Naive B cell (primary cell): ENCODE data around the gene STX11. TPM values are rescaled to one million over a fixed set of nuclear protein-coding genes. Genes with fewer than 3 reads are reported as not detected.

Experiments
- ATAC-seq, 2 donors: fragments of 150-1000 bp; cut with Tn5 transposase; 2 replicates each; pipeline ENCODE4 v1.10.0; 2021; ENCODE audit warnings: low read depth in 2 of 2, mild to moderate bottlenecking in 2 of 2, moderate library complexity in 2 of 2
- DNase-seq: peaks from one replicate; pipeline ENCODE4 v3.0.0; 2022
- H3K27ac Mint-ChIP-seq, 6 donors: one replicate each; pipeline ENCODE4 v1.8.0; 2020 to 2022; ENCODE audit warnings: mild to moderate bottlenecking in 6 of 6, mixed read lengths in 6 of 6, moderate library complexity in 5 of 6, inconsistent platforms in 2 of 6
- H3K27me3 Mint-ChIP-seq, 3 donors: one replicate each; pipeline ENCODE4 v1.8.0; 2021 to 2022; ENCODE audit warnings: mixed read lengths in 3 of 3, mild to moderate bottlenecking in 1 of 3
- H3K36me3 Mint-ChIP-seq, 2 donors: one replicate each; pipeline ENCODE4 v1.8.0; 2020 to 2022; ENCODE audit warnings: mixed read lengths in 2 of 2, inconsistent platforms in 1 of 2, mild to moderate bottlenecking in 1 of 2
- H3K4me1 Mint-ChIP-seq, 3 donors: one replicate each; pipeline ENCODE4 v1.8.0; 2020 to 2022; ENCODE audit warnings: mixed read lengths in 3 of 3, inconsistent platforms in 1 of 3, mild to moderate bottlenecking in 1 of 3, moderate library complexity in 1 of 3
- H3K4me3 Mint-ChIP-seq, 8 donors: one replicate each; pipeline ENCODE4 v1.8.0; 2020 to 2022; ENCODE audit warnings: mild to moderate bottlenecking in 8 of 8, mixed read lengths in 8 of 8, moderate library complexity in 8 of 8, inconsistent platforms in 2 of 8
- H3K9me3 Mint-ChIP-seq, 7 donors: one replicate each; pipeline ENCODE4 v1.8.0; 2020 to 2022; ENCODE audit warnings: mixed read lengths in 7 of 7, mild to moderate bottlenecking in 5 of 7, inconsistent platforms in 2 of 7, moderate library complexity in 1 of 7
- polyA plus RNA-seq, 6 donors: library from polyadenylated mRNA; unstranded; fragments of 300-500 nt; fragmentation: Illumina TruSeq; gene quantifications; one replicate each; pipeline ENCODE4 v1.2.3, GENCODE V29; 2021; ENCODE audit warnings: low read depth in 6 of 6

STX11 gene
- polyA plus RNA-seq, 6 donors from 2014 or later, result 0.26 to 4.1 (median 2.8) TPM

- Mint-ChIP-seq H3K4me3 (peak overlapping the region; percentile 96 to 100 (median 98)), H3K9me3 (peaks cover 0 to 9% (median 0%) of the 10 kb centered on the region in 7 donors), H3K27me3 (peaks cover 6 to 13% (median 11%) of the 10 kb centered on the region in 3 donors), H3K36me3 (no peaks in the 10 kb centered on the region), H3K4me1 (peaks cover 36 to 40% (median 39%) of the 10 kb centered on the region in 3 donors), H3K27ac (peak overlapping the region; percentile 98 to 100 (median 100))
- no peak for ATAC-seq
- DNase-seq, result no peak
Measured at GRCh38 chr6:144214622-144215401, 64.5 kb downstream of the STX11 start.

GRCh38 chr6:144215402-144215931 lies 65.2 kb downstream of the STX11 start:
- DNase-seq (no peak), ATAC-seq (no peak)
- Mint-ChIP-seq H3K27me3 (peaks cover 4 to 7% (median 6%) of the 10 kb centered on the region in 3 donors), H3K27ac (peak overlapping the region; percentile 98 to 100 (median 100)), H3K4me3 (peak overlapping the region; percentile 96 to 100 (median 98)), H3K36me3 (no peaks in the 10 kb centered on the region), H3K4me1 (peaks cover 36 to 40% (median 39%) of the 10 kb centered on the region in 3 donors), H3K9me3 (peaks cover 0 to 9% (median 0%) of the 10 kb centered on the region in 7 donors)

GRCh38 chr6:144215932-144216667 lies 65.8 kb downstream of the STX11 start:
- peak overlapping the region; percentile 96 to 100 (median 98) for H3K4me3 Mint-ChIP-seq
- no peaks in the 10 kb centered on the region for H3K36me3 Mint-ChIP-seq
- H3K27me3 Mint-ChIP-seq, result peaks cover 0 to 6% (median 4%) of the 10 kb centered on the region in 3 donors
- peaks cover 0 to 9% (median 0%) of the 10 kb centered on the region in 7 donors for H3K9me3 Mint-ChIP-seq
- peak overlapping the region; percentile 98 to 100 (median 100) for H3K27ac Mint-ChIP-seq
- peak; percentile 83 to 84 for ATAC-seq
- H3K4me1 Mint-ChIP-seq, result peaks cover 36 to 40% (median 39%) of the 10 kb centered on the region in 3 donors
- peak; percentile 93 for DNase-seq

GRCh38 chr6:144216668-144217218 lies 66.4 kb downstream of the STX11 start:
- Mint-ChIP-seq H3K4me3 (peak overlapping the region; percentile 96 to 100 (median 98)), H3K27me3 (peaks cover 0 to 6% (median 4%) of the 10 kb centered on the region in 3 donors), H3K27ac (peak overlapping the region; percentile 98 to 100 (median 100)), H3K4me1 (peaks cover 36 to 40% (median 39%) of the 10 kb centered on the region in 3 donors), H3K9me3 (peaks cover 0 to 9% (median 0%) of the 10 kb centered on the region in 7 donors), H3K36me3 (no peaks in the 10 kb centered on the region)
- ATAC-seq, result peak; percentile 65 to 67
- no peak for DNase-seq

- no peak for DNase-seq
- H3K36me3 Mint-ChIP-seq, result no peaks in the 10 kb centered on the region
- peaks cover 36 to 40% (median 39%) of the 10 kb centered on the region in 3 donors for H3K4me1 Mint-ChIP-seq
Measured at GRCh38 chr6:144217264-144217663, 66.9 kb downstream of the STX11 start.

GRCh38 chr6:144217797-144218196 lies 67.5 kb downstream of the STX11 start:
- H3K4me1 Mint-ChIP-seq, result peaks cover 36 to 40% (median 39%) of the 10 kb centered on the region in 3 donors
- ATAC-seq (no peak), DNase-seq (no peak)
- peaks cover 0 to 6% (median 4%) of the 10 kb centered on the region in 3 donors for H3K27me3 Mint-ChIP-seq
- peak overlapping the region in 4 of 8 donors; percentile 1 to 100 (median 98) for H3K4me3 Mint-ChIP-seq
- peaks cover 0 to 9% (median 0%) of the 10 kb centered on the region in 7 donors for H3K9me3 Mint-ChIP-seq
- no peaks in the 10 kb centered on the region for H3K36me3 Mint-ChIP-seq
- H3K27ac Mint-ChIP-seq, result peak overlapping the region in 4 of 6 donors; percentile 100

More at GRCh38 chr6:144217264-144217663, 66.9 kb downstream of the STX11 start:
- Mint-ChIP-seq H3K9me3 (peaks cover 0 to 9% (median 0%) of the 10 kb centered on the region in 7 donors), H3K27me3 (peaks cover 0 to 6% (median 4%) of the 10 kb centered on the region in 3 donors), H3K4me3 (peak overlapping the region; percentile 96 to 100 (median 98)), H3K27ac (peak overlapping the region in 5 of 6 donors; percentile 99 to 100 (median 100))
- no peak for ATAC-seq

GRCh38 chr6:144219056-144219685 lies 68.9 kb downstream of the STX11 start:
- Mint-ChIP-seq H3K27ac (no peak overlapping the region), H3K9me3 (peaks cover 0 to 9% (median 0%) of the 10 kb centered on the region in 7 donors), H3K36me3 (no peaks in the 10 kb centered on the region), H3K4me3 (peak overlapping the region in 1 of 8 donors; percentile 58), H3K27me3 (peaks cover 0 to 6% (median 4%) of the 10 kb centered on the region in 3 donors), H3K4me1 (peaks cover 36 to 40% (median 39%) of the 10 kb centered on the region in 3 donors)
- ATAC-seq (no peak), DNase-seq (peak; percentile 36)

- Mint-ChIP-seq H3K4me1 (peaks cover 33 to 40% (median 37%) of the 10 kb centered on the region in 3 donors), H3K27ac (no peak overlapping the region)
Measured at GRCh38 chr6:144220031-144220790, 69.9 kb downstream of the STX11 start.

GRCh38 chr6:144223686-144224085 lies 73.4 kb downstream of the STX11 start:
- Mint-ChIP-seq H3K27me3 (no peaks in the 10 kb centered on the region), H3K27ac (no peak overlapping the region), H3K4me3 (no peak overlapping the region), H3K9me3 (no peaks in the 10 kb centered on the region), H3K4me1 (peaks cover 6 to 13% (median 12%) of the 10 kb centered on the region in 3 donors), H3K36me3 (no peaks in the 10 kb centered on the region)
- DNase-seq, result no peak
- no peak for ATAC-seq

More at GRCh38 chr6:144220031-144220790, 69.9 kb downstream of the STX11 start:
- Mint-ChIP-seq H3K36me3 (no peaks in the 10 kb centered on the region), H3K9me3 (peaks cover 0 to 9% (median 0%) of the 10 kb centered on the region in 7 donors), H3K4me3 (no peak overlapping the region), H3K27me3 (peaks cover 0 to 6% (median 4%) of the 10 kb centered on the region in 3 donors)
- no peak for ATAC-seq
- DNase-seq, result no peak

- Mint-ChIP-seq H3K9me3 (no peaks in the 10 kb centered on the region), H3K27me3 (no peaks in the 10 kb centered on the region), H3K36me3 (no peaks in the 10 kb centered on the region), H3K4me1 (no peaks in the 10 kb centered on the region), H3K4me3 (no peak overlapping the region), H3K27ac (no peak overlapping the region)
- DNase-seq (no peak), ATAC-seq (no peak)
Measured at GRCh38 chr6:144231721-144232120, 81.4 kb downstream of the STX11 start.

GRCh38 chr6:144232176-144232831 lies 82.0 kb downstream of the STX11 start:
- no peak for ATAC-seq
- Mint-ChIP-seq H3K27ac (no peak overlapping the region), H3K4me1 (no peaks in the 10 kb centered on the region), H3K36me3 (no peaks in the 10 kb centered on the region), H3K4me3 (no peak overlapping the region), H3K27me3 (no peaks in the 10 kb centered on the region), H3K9me3 (no peaks in the 10 kb centered on the region)
- no peak for DNase-seq
